NCI-H69 (cell line): ENCODE results near the gene HCRTR2.
"Not testable (repeated sequence)": the region's sequence is repeated elsewhere in the genome, so short reads cannot be mapped to it uniquely, and the experiment has no call there.

Source experiments
- DNase-seq: peaks from one replicate; lab custom pipeline; 2025; lab: John Stamatoyannopoulos, UW

The HCRTR2 gene

DNA sequence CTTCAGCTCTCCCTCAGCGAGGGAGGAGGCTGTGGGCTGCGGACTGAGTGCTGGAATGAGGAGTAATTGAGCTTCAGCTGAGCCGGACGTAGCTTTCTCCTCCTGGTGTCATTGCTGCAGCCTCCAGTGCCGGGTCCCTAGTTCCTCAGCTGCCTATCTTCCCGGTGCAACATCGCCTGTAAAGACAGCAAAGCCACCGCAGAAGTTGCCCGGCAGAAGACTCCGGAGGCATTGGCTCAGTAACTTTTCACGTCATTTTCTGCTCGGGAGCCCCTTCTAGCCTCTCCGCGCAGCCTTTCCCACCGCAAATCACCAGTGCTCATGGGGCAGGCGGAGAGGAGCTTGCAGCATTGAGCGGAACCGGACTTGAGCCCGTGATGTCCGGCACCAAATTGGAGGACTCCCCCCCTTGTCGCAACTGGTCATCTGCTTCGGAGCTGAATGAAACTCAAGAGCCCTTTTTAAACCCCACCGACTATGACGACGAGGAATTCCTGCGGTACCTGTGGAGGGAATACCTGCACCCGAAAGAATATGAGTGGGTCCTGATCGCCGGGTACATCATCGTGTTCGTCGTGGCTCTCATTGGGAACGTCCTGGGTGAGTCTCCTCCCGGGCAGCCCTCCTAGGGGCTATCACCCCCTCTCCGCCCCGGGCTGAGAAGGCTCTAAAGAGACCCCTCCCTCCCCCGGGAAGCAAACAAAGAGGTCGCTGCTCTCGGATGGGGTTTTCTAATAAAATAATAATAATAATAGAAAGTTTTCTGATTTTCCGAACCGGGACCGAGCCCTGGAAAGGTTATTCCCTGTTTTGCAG lies at the start of gene HCRTR2:
TSS of gene HCRTR2 (plus strand) at position 305 of the 816 bp plus-strand sequence. CDS start at position 378, 73 bp downstream.
- DNase-seq: peak; percentile 53

DNA sequence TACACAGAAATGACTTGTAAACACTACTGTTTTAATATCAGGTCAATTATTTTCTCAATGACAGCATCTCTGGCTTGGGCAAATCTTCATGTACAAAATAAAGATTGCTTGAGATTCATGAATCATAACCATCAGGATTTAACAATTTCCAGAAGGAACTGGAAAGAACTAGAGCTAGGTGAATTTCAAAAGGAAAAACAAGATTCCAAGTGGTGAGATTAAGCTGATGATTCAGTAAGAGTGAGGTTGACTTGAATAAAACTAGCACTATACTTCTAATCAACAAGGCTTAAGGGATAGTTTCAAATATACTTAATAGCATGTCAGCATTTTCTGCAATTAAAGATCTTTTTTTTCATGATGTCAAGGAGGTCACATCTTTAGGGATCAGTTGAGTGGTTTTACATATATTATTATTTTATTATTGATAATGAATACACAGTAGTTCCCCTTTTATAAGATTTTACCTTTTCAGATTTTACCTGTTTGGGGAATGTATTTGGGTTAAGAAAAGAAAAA lies 43.5 kb upstream of the HCRTR2 start:
- DNase-seq: no peak

DNA sequence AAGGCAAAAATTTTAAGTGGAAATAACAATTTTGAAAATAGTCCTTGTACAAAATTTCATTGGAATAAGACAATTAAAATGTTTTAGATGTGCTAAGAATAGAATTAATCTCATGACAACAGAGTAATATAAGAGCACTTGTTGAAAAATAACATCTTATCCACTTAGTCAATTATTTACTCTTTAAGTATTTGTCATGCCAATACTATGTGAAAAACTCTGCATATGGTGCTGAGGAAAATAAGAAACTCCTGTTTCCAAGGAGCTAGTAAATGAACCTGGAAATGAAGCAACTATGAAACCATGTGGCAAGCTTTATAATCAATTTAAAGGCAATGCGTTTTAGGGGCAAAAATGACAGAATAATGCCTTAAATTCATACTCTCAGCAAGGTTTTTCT lies 42.7 kb upstream of the HCRTR2 start:
- DNase-seq: no peak

DNA sequence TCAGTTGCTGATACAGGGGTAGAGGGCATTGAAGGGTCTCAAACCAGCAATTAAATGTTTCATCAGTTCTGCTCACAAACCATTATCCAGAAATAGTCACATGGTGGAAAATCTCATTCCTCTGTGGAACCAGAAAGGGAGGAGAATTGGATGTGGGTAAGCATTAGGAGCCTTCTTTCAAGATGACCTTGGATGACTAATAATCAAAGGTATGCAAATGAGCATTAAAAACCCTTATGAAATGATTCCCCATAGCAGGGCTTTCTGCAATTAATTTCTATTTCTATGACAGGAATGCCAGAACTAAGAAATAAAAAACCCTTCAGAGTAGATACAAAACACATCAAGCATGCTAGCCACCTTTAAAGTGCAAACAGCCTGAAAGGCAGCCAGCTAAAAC lies 37.4 kb upstream of the HCRTR2 start:
- no peak for DNase-seq

DNA sequence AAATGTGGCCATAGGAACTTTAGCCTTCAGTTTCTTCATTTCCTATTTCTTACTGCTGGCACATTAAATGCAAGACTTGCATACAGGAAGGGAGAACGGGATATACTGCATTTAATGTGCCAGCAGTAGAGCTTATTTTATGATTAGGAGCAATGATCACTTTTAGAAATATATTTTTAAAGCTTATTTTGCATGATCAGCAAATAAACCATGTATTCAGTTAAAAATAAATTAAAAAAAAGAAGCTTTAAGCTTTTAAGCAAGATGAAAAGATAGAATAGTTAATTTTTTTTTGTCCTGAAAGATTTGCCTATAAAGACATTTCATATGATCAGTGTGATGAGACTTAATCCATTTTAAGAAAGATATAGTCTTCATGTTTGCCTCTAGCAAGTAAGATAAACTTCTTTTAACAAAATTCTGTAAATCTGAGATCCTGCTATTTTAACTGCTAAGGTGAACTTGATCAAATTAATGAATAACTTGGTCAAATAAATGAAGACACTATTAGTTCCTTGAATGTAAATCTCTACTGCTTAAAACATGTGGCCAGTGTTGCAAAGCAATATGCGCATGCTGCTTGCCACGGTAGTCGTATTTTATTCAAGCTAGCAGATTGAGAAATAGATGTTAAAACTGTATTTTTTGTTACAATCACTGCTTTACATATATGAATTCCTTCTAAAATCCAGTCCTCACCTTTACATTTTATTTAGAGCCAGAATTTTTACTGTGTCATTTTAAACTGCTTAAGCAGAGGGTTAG lies 36.2 kb upstream of the HCRTR2 start:
- no peak for DNase-seq

DNA sequence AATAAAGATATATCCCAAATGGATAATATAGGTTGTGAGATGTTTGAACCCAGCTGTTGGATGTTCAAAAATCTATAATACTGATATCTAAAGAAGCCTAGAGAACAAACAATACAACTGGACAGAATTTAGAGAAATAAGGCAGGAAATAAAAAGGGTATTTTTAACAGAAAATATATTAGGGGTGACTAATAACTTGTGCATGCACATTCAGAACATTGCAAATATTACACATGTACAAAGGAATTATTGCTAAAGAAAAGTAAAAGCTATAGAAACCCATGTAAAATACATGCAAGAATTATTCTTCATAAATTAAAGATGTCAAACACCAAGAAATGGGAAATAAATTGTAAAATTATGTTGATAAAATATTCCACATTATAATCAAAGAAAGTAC lies 32.7 kb upstream of the HCRTR2 start:
- DNase-seq: no peak

DNA sequence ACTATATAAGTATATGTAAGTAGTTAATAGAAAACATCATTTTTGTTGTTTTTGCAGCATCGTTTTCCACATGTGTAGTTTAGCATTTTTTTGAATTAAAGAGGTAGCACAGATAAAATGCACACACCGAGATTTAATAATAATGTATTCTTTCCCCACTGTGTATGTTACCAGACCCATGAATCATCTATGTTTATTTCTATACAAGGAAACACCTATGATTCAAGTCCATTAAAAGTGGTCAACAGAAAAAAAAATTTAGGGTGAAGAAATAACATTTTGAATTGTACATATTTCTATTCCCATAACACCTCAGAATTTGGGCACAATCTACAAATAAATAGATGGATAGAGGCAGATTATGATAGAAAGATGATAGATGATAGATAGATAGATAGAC lies 31.7 kb upstream of the HCRTR2 start:
- DNase-seq: no peak

DNA sequence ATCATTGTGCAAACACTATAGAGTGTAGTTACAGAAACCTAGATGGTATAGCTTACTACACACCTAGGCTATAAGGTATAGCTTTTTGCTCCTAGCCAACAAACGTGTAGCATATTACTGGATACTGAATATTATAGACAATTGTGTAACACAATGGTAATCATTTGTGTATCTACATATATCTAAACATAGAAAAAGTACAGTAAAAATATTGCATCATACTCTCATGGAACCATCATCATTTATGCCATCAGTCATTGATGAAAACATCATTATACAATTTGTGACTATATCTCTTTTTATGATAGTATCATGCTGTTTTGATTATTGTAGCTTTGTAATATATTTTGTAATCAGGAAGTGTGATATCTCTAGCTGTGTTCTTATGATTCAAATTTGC lies 21.0 kb upstream of the HCRTR2 start:
- no peak for DNase-seq

DNA sequence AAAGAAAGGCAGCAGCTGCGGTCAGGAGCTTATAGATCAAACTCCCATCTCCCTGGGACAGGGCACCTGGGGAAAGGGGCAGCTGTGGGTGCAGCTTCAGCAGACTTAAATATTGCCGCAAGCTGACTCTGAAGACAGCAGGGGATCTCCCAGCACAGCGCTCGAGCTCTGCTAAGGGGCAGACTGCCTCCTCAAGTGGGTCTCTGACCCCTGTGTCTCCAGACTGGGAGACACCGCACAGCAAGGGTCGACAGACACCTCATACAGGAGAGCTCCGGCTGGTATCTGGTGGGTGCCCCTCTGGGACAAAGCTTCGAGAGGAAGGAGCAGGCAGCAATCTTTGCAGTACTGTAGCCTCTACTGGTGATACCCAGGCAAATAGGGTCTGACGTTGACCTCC lies 15.5 kb upstream of the HCRTR2 start:
- DNase-seq: not testable (repeated sequence)

DNA sequence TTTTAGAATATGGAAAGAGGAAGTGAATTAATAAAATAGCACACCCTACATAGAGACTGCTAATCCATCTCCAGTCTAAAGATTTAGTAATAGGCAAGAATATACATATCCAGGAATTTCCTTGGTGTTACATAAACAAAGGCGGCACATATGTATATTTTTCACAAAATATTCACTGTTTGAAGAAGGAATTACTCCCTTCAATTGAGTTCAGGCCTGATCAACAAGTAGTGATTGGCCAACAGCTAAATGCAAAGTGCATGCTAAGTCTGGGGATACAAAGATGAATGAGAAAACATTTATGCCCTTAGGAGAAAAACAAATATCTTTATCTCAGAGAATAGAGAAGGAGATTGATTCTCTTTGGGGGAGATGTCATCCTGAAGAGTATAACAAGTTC lies 6.5 kb upstream of the HCRTR2 start:
- DNase-seq: no peak

DNA sequence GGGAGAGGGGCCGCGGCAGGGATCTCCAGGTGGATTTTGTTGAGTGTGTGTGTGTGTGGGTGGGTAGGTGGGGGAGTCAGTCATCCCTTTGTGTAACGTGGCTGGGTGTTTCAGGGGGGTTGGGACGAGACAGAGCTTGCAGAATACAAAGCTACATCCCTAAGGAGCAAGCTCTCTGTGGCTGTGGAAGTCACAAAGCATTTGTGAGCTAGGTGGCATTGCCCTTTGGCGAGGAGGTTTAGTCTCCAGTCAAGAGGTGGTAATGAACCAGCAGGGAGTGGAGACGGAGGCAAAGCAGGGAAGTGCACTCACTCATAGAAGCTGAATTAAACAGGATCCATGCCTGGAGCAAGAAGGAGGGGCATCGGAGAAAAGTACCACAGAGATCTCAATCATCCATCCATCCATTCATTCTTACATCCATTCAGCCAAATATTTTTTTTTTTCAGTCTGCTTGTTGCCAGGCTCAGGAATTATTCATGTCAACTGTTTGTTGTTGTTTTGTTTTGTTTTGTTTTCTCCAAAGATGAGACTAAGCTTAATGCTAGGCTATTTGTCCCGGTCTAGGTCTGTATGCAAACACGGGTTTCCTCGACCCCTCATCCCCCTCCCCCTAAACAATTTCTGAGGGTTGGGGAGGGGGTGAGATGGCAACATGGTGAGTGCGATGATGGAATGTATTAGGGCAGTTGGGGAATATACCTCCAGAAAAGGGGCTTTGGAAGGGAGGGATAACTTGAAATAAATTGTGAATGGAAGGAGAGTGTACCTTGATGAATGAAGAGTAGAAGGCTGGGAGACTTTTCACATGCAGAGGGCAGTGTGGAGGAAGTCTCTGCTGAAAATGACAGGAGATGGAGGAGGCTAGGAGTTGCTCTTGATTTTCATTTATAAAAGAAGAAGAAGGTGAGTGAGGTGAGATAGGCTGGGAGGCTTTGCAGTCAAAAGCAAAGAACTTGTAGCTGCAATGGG lies 1.0 kb downstream of the HCRTR2 start:
- DNase-seq: peak; percentile 86

DNA sequence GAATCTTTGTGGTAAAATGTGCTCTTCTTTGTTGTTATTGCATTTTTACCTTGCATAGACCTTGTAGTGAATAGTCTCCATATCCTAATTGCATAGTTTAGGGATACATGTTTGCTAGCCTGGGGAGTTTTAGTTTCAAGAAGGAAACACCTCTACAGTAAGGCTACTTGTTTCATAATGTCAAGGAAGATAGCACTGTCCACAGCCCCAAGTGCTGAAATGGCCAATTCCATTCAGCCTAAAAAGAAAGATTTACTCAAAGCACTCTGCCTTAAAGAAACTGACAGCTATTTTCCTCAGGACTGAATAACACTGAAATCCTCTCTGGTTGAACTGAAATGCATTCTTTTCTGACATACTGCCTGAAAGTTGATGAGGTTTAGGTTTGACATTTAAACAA lies 2.6 kb downstream of the HCRTR2 start:
- DNase-seq: no peak

DNA sequence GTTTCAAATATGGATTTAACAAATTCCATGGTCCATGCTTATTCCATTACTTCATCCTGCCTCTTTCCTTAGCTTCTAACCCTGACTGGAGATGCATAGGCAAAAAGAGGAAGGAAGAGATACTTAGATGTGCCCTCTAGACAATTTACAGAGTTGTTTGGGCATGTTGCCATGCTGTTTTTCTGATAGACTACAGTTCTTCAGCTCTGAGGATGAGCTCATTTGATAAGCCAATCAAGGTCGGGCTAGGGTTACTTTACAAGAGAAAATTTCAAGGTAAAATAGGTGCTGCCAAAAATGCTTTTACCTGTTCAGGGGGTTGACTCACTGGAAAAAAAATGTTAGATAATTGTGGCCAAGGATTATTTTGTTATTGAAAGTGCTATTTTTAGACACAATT lies 5.9 kb downstream of the HCRTR2 start:
- no peak for DNase-seq

DNA sequence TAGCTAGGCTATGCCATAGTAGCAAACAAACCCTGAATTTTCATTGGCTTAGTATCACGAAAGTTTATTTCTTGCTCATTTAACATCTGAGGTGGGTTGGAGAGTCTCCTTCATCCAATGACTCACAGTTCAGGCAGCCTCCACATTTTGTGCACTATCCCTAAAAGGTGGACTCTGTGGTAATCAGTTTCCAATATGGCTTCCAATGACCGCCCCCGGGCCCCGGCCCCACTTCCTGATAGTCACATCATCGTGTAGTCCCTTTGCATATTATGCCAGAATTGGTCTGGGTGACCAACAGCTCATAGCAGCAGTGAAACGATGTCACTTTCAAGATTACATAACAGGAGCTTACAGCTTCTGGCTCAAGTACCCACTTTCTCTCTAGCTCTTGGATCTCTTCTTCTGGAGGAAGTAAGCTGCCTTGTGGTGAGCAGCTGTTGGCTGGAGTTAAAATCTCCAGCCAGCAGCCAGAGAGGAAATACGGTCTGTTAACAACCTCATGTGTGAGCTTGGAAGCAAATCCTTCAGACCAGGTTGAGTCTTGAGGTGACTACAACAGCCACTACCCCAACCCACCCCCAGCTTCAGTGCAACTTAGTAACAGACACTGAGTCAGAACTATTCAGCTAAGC lies 7.8 kb downstream of the HCRTR2 start:
- DNase-seq: no peak

DNA sequence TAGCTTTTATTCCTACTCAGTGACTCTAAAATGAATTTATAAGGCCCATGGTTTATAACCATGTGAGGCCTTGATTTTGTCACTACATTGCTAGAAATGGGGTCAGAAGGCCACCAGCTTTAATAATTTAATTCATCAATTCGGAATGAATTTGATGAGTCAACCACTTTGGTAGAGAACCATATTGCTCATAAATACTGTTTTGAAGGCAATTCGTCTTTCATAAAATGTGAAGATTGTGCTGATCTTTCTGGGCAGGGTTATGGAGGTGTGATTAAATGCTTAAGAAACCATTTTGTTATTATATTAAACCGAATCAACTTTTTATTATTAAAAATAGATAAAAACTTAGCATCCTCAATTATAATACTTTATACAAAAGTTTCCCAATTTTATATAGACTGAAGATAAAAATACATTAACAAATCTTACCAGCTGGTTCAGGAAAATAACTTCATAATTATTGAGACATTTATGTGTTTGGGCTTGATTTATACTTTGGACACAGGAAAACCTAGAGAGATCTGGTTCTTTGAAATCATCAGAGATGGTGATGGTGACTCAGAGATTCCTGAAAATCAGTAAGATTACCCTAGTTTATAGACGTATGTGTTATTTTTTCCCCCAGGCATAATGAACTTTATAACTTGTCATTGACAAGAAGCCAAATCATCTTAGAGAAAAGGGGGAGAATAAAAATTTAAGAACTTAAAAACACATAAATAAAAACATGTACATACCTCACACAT lies 10.6 kb downstream of the HCRTR2 start:
- no peak for DNase-seq

DNA sequence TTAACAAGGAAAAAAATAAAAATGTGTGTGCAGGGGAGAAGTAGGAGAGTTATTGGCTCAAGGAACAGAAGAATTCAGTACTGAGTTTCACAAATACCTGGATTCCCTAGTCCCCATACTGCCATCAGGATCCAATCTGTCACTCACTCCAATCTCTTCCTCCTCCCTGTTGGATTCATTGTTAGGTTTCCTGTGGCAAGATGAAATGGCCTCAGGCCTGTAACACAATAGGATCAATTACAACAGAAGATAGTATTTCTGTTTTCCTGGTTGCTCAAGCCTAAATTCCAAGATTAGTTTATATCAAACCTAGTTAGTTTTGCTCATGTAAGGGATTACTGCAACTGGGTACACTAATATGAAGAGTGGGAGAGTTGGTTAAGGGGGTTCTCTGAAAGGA lies 24.4 kb downstream of the HCRTR2 start:
- peak; percentile 25 for DNase-seq

DNA sequence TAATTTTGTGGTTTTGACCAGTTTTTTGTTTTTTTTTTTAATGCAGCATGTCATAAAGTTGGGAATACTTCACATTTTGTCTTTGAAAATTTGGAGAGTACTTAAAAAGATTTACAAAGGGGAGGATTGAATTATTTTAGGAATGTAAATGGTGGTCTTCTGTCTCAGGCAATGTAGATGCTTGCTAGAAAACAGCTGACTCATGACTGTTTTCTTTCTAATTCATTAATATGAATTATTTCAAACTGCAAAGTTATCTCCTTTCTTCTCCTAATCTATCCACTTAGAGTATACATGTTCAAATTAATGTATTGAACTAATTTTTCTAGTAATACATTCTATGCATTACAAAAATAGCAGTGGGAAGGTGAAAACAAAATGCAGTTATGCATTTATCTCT lies 24.9 kb downstream of the HCRTR2 start:
- DNase-seq: no peak

DNA sequence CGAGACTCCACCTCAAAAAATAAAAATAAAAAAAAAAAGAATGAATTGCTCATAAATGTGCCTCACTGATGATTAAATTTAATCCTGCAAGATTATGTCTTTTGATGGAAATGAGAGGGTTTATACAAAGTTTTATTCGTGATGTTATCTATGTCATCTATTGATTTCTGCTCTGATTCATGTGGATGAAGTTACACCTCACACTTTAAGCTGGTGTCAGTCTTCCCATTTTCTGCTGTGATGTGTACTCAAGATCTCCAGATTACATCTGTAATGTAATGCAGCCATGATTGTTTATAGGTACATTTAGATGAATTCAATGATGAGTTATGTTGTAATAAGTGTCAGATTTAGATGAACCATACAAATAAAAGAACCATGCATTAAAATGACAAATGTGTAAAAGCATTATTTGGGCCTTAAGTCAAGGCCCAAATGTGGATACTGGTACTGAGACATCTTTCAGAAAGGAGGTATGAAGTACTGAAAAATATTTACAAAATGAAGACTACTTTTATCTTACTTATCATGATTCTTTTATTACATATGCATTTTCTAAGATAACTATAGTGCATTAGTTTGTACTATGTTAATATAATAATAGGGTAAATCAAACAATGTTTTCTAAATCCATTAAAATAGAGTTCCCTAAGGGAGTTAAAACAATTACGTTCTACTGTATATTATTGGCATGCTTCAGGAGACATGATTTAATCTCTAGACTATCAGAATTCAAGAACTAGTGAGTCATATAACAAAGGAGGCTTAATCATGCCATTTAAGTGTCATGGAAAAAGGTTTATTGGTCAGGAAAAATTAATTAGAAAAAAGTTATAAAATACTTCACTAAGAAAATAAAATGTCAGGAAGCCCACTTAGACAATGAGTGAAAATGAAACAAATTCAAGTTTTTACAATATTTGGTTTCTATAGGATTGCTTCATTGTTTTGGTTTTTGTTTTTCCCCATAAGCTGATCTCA lies 34.5 kb downstream of the HCRTR2 start:
- peak; percentile 9 for DNase-seq

DNA sequence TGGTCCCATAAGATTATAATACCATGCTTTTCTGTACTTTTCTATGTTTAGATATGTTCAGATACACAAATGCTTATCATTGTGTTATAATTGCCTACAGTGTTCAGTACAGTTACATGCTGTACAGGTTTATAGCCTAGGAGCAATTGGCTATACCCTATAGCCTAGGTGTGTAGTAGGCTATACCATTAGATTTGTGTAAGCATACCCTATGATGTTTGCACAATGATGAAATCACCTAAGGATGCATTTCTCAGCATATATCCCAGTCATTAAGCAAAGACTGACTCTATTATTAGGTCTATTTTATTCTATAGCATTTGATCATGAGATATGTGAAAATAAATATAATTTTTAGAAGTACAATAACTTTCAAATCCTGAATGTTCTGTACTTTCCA lies 36.6 kb downstream of the HCRTR2 start:
- DNase-seq: no peak

DNA sequence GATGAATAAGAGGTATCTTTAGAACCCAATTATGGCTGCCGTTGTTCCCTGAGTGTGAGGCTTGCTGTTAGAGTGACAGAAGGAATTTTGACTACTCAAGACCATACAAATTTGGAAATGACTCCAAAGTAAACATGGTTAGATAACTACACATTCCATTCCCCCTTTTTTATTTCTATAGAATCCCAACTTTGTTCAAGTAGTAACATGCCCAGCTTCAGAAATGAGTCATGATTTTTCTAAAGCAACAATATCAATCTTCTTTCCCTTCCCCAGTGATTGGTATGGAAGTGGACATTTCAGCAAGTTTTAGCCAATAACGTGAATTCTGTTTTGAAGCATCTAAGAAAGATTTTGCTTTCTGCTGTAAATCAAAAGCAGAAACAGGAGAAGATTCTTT lies 37.8 kb downstream of the HCRTR2 start:
- DNase-seq: no peak
